Measurements from ENCODE around the gene SYT6. TPM values are rescaled to one million over a fixed set of nuclear protein-coding genes. Genes with fewer than 3 reads are reported as not detected.
A peak's percentile ranks its signal among the peaks of the same experiment; 100 is the strongest.

The SYT6 gene
- total RNA-seq, result not detected

- intact Hi-C loops (cut with micrococcal nuclease), result loop anchor here (10.0 kb wide), 1 partner anchor 179 kb away; the partner anchor contains the start of gene OLFML3
- DNase-seq, result peak; percentile 11
- peak within 1 kb of the TSS; percentile 19 for H3K4me3 Mint-ChIP-seq
These were observed at the start of gene SYT6 for GRCh38 chr1:114153261-114154145. Gene SYT6, minus strand, starts transcription at chr1:114153869. Its CDS starts 97 bp downstream, at chr1:114153772.

GRCh38 chr1:114201486-114201885, 47.8 kb upstream of the SYT6 start:
- DNase-seq, result no peak
- H3K27me3 Mint-ChIP-seq (ENCODE audit: low read depth), result peaks cover 11% of the 10 kb centered on the region
- no peaks in the 10 kb centered on the region for H3K4me1 Mint-ChIP-seq (ENCODE audit: low read depth)
- H3K9me3 Mint-ChIP-seq, result no peaks in the 10 kb centered on the region
- CTCF ChIA-PET, result interaction anchor here (0.8 kb wide), 1 partner anchor 30 kb away, joined by 3 read pairs; no protein-coding TSS in a partner anchor
- H3K27ac Mint-ChIP-seq, result no peak overlapping the region
- intact Hi-C loops (cut with micrococcal nuclease), result no loop called here
- H3K36me3 Mint-ChIP-seq (ENCODE audit: low read depth), result no peaks in the 10 kb centered on the region
- H3K4me3 Mint-ChIP-seq, result no peak overlapping the region

More at GRCh38 chr1:114153261-114154145, at the start of gene SYT6:
- peaks cover 11% of the 10 kb centered on the region for H3K4me1 Mint-ChIP-seq (ENCODE audit: low read depth)
- CTCF ChIA-PET, result interaction anchor here (1.0 to 1.5 kb wide), 2 partner anchors 27 to 121 kb away, joined by 3 to 4 read pairs; no protein-coding TSS in a partner anchor
- H3K27ac Mint-ChIP-seq, result no peak within 1 kb of the TSS
- H3K27me3 Mint-ChIP-seq (ENCODE audit: low read depth), result peaks cover 51% of the 10 kb centered on the region
- H3K9me3 Mint-ChIP-seq, result no peaks in the 10 kb centered on the region
- no peaks in the 10 kb centered on the region for H3K36me3 Mint-ChIP-seq (ENCODE audit: low read depth)

GRCh38 chr1:114199017-114199594, 45.4 kb upstream of the SYT6 start:
- H3K9me3 Mint-ChIP-seq, result no peaks in the 10 kb centered on the region
- intact Hi-C loops (cut with micrococcal nuclease), result no loop called here
- H3K36me3 Mint-ChIP-seq (ENCODE audit: low read depth), result no peaks in the 10 kb centered on the region
- H3K4me1 Mint-ChIP-seq (ENCODE audit: low read depth), result no peaks in the 10 kb centered on the region
- no peak for DNase-seq
- no peak overlapping the region for H3K27ac Mint-ChIP-seq
- CTCF ChIA-PET, result interaction anchor here (0.7 kb wide), 1 partner anchor 10 kb away, joined by 3 read pairs; no protein-coding TSS in a partner anchor
- no peak overlapping the region for H3K4me3 Mint-ChIP-seq
- peaks cover 24% of the 10 kb centered on the region for H3K27me3 Mint-ChIP-seq (ENCODE audit: low read depth)

- Mint-ChIP-seq H3K4me3 (no peak overlapping the region), H3K4me1 (ENCODE audit: low read depth) (no peaks in the 10 kb centered on the region), H3K27me3 (ENCODE audit: low read depth) (peaks cover 29% of the 10 kb centered on the region), H3K9me3 (no peaks in the 10 kb centered on the region), H3K27ac (no peak overlapping the region), H3K36me3 (ENCODE audit: low read depth) (no peaks in the 10 kb centered on the region)
- intact Hi-C loops (cut with micrococcal nuclease), result no loop called here
- no peak for DNase-seq
- CTCF ChIA-PET, result no interaction called here
These were observed 43.6 kb upstream of the SYT6 start for GRCh38 chr1:114196992-114197907.

GRCh38 chr1:114195819-114196218, 42.1 kb upstream of the SYT6 start:
- H3K4me3 Mint-ChIP-seq, result no peak overlapping the region
- H3K27ac Mint-ChIP-seq, result no peak overlapping the region
- intact Hi-C loops (cut with micrococcal nuclease), result no loop called here
- peaks cover 29% of the 10 kb centered on the region for H3K27me3 Mint-ChIP-seq (ENCODE audit: low read depth)
- H3K4me1 Mint-ChIP-seq (ENCODE audit: low read depth), result no peaks in the 10 kb centered on the region
- no peaks in the 10 kb centered on the region for H3K9me3 Mint-ChIP-seq
- no peak for DNase-seq
- no peaks in the 10 kb centered on the region for H3K36me3 Mint-ChIP-seq (ENCODE audit: low read depth)
- CTCF ChIA-PET, result no interaction called here

- no peaks in the 10 kb centered on the region for H3K4me1 Mint-ChIP-seq (ENCODE audit: low read depth)
- no peak overlapping the region for H3K27ac Mint-ChIP-seq
- DNase-seq, result no peak
- H3K36me3 Mint-ChIP-seq (ENCODE audit: low read depth), result no peaks in the 10 kb centered on the region
- intact Hi-C loops (cut with micrococcal nuclease), result no loop called here
- CTCF ChIA-PET, result no interaction called here
- H3K9me3 Mint-ChIP-seq, result no peaks in the 10 kb centered on the region
- peaks cover 23% of the 10 kb centered on the region for H3K27me3 Mint-ChIP-seq (ENCODE audit: low read depth)
- H3K4me3 Mint-ChIP-seq, result no peak overlapping the region
These were observed 38.7 kb upstream of the SYT6 start for GRCh38 chr1:114192328-114192727.

GRCh38 chr1:114189398-114189797, 35.7 kb upstream of the SYT6 start:
- DNase-seq, result no peak
- CTCF ChIA-PET, result interaction anchor here (0.5 kb wide), 1 partner anchor 10 kb away, joined by 3 read pairs; no protein-coding TSS in a partner anchor
- Mint-ChIP-seq H3K4me1 (ENCODE audit: low read depth) (no peaks in the 10 kb centered on the region), H3K9me3 (no peaks in the 10 kb centered on the region), H3K36me3 (ENCODE audit: low read depth) (no peaks in the 10 kb centered on the region), H3K27ac (no peak overlapping the region), H3K27me3 (ENCODE audit: low read depth) (peaks cover 10% of the 10 kb centered on the region), H3K4me3 (no peak overlapping the region)
- intact Hi-C loops (cut with micrococcal nuclease), result no loop called here

- DNase-seq, result no peak
- Mint-ChIP-seq H3K27ac (no peak overlapping the region), H3K4me1 (ENCODE audit: low read depth) (no peaks in the 10 kb centered on the region), H3K27me3 (ENCODE audit: low read depth) (no peaks in the 10 kb centered on the region), H3K9me3 (peaks cover 4% of the 10 kb centered on the region), H3K4me3 (no peak overlapping the region), H3K36me3 (ENCODE audit: low read depth) (no peaks in the 10 kb centered on the region)
- CTCF ChIA-PET, result no interaction called here
- intact Hi-C loops (cut with micrococcal nuclease), result no loop called here
These were observed 27.7 kb upstream of the SYT6 start for GRCh38 chr1:114181356-114181755.

- intact Hi-C loops (cut with micrococcal nuclease), result no loop called here
- Mint-ChIP-seq H3K4me3 (no peak overlapping the region), H3K36me3 (ENCODE audit: low read depth) (no peaks in the 10 kb centered on the region), H3K27me3 (ENCODE audit: low read depth) (no peaks in the 10 kb centered on the region), H3K4me1 (ENCODE audit: low read depth) (no peaks in the 10 kb centered on the region), H3K9me3 (peaks cover 4% of the 10 kb centered on the region), H3K27ac (no peak overlapping the region)
- no peak for DNase-seq
- CTCF ChIA-PET, result no interaction called here
These were observed 27.1 kb upstream of the SYT6 start for GRCh38 chr1:114180742-114181141.

GRCh38 chr1:114178936-114179335, 25.3 kb upstream of the SYT6 start:
- H3K36me3 Mint-ChIP-seq (ENCODE audit: low read depth), result no peaks in the 10 kb centered on the region
- CTCF ChIA-PET, result no interaction called here

GRCh38 chr1:114177282-114177681, 23.6 kb upstream of the SYT6 start:
- Mint-ChIP-seq H3K27ac (no peak overlapping the region), H3K27me3 (ENCODE audit: low read depth) (no peaks in the 10 kb centered on the region), H3K36me3 (ENCODE audit: low read depth) (no peaks in the 10 kb centered on the region), H3K4me3 (no peak overlapping the region), H3K4me1 (ENCODE audit: low read depth) (no peaks in the 10 kb centered on the region), H3K9me3 (no peaks in the 10 kb centered on the region)
- no peak for DNase-seq
- intact Hi-C loops (cut with micrococcal nuclease), result no loop called here
- CTCF ChIA-PET, result interaction anchor here (1.5 kb wide), 1 partner anchor 106 kb away, joined by 4 read pairs; no protein-coding TSS in a partner anchor

More at GRCh38 chr1:114178936-114179335, 25.3 kb upstream of the SYT6 start:
- H3K4me3 Mint-ChIP-seq, result no peak overlapping the region
- no peak for DNase-seq
- intact Hi-C loops (cut with micrococcal nuclease), result no loop called here
- H3K27me3 Mint-ChIP-seq (ENCODE audit: low read depth), result no peaks in the 10 kb centered on the region
- no peaks in the 10 kb centered on the region for H3K9me3 Mint-ChIP-seq
- no peaks in the 10 kb centered on the region for H3K4me1 Mint-ChIP-seq (ENCODE audit: low read depth)
- no peak overlapping the region for H3K27ac Mint-ChIP-seq

- H3K9me3 Mint-ChIP-seq, result no peaks in the 10 kb centered on the region
- CTCF ChIA-PET, result interaction anchor here (1.5 kb wide), 1 partner anchor 106 kb away, joined by 4 read pairs; no protein-coding TSS in a partner anchor
- DNase-seq, result no peak
- intact Hi-C loops (cut with micrococcal nuclease), result no loop called here
- no peaks in the 10 kb centered on the region for H3K4me1 Mint-ChIP-seq (ENCODE audit: low read depth)
- H3K36me3 Mint-ChIP-seq (ENCODE audit: low read depth), result no peaks in the 10 kb centered on the region
- H3K27me3 Mint-ChIP-seq (ENCODE audit: low read depth), result no peaks in the 10 kb centered on the region
- no peak overlapping the region for H3K4me3 Mint-ChIP-seq
- no peak overlapping the region for H3K27ac Mint-ChIP-seq
These were observed 22.7 kb upstream of the SYT6 start for GRCh38 chr1:114176366-114176765.
